ENCODE measurements around the gene CMTM8.

- TF ChIP-seq POLR2A (IDR thresholded peaks at IDR 0.05; ENCODE audit: low read depth, low read length) (no peak), POLR2AphosphoS5 (IDR thresholded peaks at IDR 0.05; ENCODE audit: low read depth, low read length) (no peak), SPI1 (IDR thresholded peaks at IDR 0.05; ENCODE audit: low read depth, low read length) (no peak)
Measured at GRCh38 chr3:32384938-32385337, 146.5 kb downstream of the CMTM8 start.

Data from GM12891 (cell line).